ENCODE measurements around the gene DIP2C.
A peak's percentile ranks its signal among the peaks of the same experiment; 100 is the strongest.

DNA sequence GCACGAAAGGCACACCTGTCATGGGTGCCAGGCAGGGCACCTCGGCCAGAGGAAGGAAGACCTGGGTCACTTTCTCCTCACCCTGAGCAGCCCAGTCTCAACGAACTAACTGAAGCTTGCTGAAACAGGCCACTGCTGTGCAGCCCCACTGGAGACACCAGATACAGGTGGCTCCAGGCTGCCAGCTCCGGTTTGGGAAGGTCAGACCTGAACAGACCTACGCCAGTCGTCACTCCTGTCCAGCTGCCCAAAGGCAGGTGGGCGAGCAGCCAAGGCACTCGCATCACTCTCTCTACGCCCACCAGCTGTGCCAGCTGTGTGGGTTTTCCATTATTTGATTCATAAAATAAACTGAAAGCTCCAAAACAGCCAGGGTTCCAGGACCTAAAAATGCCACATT, 298.2 kb downstream of the DIP2C start:
- TF ChIP-seq, protein P1, sequence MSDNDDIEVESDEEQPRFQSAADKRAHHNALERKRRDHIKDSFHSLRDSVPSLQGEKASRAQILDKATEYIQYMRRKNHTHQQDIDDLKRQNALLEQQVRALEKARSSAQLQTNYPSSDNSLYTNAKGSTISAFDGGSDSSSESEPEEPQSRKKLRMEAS (IDR thresholded peaks at IDR 0.05; ENCODE audit: low read depth): no peak
- TF ChIP-seq, protein P2, sequence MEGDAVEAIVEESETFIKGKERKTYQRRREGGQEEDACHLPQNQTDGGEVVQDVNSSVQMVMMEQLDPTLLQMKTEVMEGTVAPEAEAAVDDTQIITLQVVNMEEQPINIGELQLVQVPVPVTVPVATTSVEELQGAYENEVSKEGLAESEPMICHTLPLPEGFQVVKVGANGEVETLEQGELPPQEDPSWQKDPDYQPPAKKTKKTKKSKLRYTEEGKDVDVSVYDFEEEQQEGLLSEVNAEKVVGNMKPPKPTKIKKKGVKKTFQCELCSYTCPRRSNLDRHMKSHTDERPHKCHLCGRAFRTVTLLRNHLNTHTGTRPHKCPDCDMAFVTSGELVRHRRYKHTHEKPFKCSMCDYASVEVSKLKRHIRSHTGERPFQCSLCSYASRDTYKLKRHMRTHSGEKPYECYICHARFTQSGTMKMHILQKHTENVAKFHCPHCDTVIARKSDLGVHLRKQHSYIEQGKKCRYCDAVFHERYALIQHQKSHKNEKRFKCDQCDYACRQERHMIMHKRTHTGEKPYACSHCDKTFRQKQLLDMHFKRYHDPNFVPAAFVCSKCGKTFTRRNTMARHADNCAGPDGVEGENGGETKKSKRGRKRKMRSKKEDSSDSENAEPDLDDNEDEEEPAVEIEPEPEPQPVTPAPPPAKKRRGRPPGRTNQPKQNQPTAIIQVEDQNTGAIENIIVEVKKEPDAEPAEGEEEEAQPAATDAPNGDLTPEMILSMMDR (IDR thresholded peaks at IDR 0.05): no peak
- TF ChIP-seq MEF2A (IDR thresholded peaks at IDR 0.05; ENCODE audit: borderline replicate concordance, low read depth) (no peak), TCF12 (IDR thresholded peaks at IDR 0.05) (no peak), EP300 (IDR thresholded peaks at IDR 0.05; ENCODE audit: borderline replicate concordance in 1 of 2, low read depth in 1 of 2, low read length in 1 of 2) (peak in 1 of 2 experiments; percentile 20; a peak in 1 of 4 replicates), ELF1 (IDR thresholded peaks at IDR 0.05) (no peak), FOXJ3 (CRISPR knock-in tag; IDR thresholded peaks at IDR 0.05) (no peak)
